ENCODE results near the gene CLN6.

The CLN6 gene

DNA sequence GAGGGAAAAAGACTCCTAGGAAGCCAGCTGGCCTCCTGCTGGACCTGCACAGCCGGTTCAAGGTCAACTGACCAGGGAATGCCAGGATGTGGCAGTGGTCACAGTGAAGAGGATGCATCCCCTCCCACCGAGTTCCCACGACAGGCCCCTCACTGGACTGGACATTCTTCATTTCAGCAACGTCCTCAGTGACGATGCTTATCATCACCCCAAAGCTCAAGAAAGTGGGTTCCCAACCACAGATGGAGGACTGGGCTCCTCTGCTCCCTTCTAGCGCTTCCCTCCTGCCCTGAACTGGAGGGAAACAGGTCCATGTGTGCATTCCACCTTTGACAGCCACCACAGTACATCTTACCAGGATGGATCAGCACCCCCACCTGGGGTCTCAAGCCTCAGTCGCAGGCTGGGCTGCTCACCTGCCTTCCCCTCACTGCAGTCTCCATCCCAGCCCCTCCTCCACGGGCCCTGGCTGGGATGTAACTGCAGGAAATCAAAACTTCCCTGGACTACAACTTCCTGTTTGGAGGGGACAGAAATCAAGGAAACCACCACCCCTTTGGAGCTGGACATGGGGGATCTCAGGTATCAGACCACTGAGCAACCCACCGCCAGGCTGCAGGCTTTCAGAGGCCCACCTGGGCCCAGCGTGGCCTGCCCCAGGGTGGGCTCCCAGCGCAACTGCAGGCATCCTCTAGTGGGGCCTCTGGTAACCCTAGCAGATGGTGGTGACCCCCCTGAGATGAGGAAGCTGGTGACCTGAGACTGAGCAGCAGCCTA lies 31.7 kb downstream of the CLN6 start:
- peaks cover 4% of the 10 kb centered on the region for H3K36me3 ChIP-seq (ENCODE audit: control insufficient read depth, insufficient read depth, low read length)
- H3K4me3 ChIP-seq (ENCODE audit: low read length) = no peak overlapping the region
- no peak overlapping the region for H3K27ac ChIP-seq (ENCODE audit: low read depth, low read length)
- no peak overlapping the region for H3K9ac ChIP-seq (ENCODE audit: low read length)
- H3K4me1 ChIP-seq (ENCODE audit: control insufficient read depth, insufficient read depth, low read length) = peaks cover 2% of the 10 kb centered on the region
- H3K27me3 ChIP-seq (ENCODE audit: control insufficient read depth, insufficient read depth, low read length) = no peaks in the 10 kb centered on the region

DNA sequence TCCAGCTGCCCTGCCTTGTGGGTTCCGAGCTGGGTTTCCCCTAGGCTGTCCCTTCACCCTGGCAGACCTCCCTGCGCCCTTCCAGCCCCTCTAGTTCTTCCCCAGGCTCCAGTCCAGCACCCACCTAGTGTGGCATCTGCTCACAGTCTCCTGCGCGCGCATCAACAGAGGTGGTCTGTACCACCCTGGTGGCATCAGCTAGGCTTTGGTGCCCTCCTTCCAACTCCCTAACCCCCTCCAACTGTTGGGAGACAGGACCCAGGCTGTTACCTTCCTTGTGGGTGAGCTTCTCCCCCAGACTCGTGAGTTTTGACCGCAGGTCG lies 32.4 kb downstream of the CLN6 start:
- Histone ChIP-seq H3K4me3 (ENCODE audit: low read length) (no peak overlapping the region), H3K9ac (ENCODE audit: low read length) (no peak overlapping the region), H3K4me1 (ENCODE audit: control insufficient read depth, insufficient read depth, low read length) (peaks cover 2% of the 10 kb centered on the region), H3K27ac (ENCODE audit: low read depth, low read length) (no peak overlapping the region), H3K27me3 (ENCODE audit: control insufficient read depth, insufficient read depth, low read length) (no peaks in the 10 kb centered on the region), H3K36me3 (ENCODE audit: control insufficient read depth, insufficient read depth, low read length) (peaks cover 4% of the 10 kb centered on the region)

DNA sequence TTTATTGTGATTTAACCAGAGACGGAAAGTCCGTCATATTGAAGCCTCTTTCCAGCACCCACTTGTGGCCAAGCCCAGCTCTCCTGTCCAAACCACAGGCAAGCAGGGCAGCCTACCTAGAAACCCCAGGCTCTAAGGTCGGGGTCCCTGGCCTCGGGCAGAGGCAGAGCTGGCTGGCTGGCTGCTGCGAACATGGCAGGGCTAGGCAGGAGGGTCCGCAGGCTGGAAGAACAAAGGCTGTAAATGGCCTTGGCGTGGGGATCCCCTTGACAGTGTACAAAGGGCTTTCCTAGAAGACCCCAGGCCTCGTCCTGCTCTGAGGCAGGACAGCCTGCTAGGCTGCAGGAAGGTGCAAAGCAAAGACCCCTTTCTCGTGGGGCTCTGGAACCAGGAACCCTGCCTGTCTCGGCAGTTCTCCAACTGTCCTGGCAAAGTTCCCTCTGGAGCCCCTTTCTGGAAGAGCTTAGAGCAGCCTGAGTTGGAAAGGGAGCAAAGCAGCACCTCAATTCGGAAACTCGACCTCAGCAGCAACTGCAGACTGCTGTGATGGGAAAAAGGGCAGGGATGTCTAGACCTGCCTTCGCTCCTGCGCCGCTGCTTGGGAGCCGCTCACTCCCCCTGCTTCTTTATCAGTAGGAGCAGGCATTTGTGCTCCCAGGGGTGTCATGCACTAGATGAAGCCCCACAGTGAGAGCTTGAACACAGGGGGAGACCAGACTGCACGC lies 32.9 kb downstream of the CLN6 start:
- Histone ChIP-seq H3K27ac (ENCODE audit: low read depth, low read length) (no peak overlapping the region), H3K4me1 (ENCODE audit: control insufficient read depth, insufficient read depth, low read length) (peaks cover 3% of the 10 kb centered on the region), H3K4me3 (ENCODE audit: low read length) (no peak overlapping the region), H3K36me3 (ENCODE audit: control insufficient read depth, insufficient read depth, low read length) (peaks cover 4% of the 10 kb centered on the region), H3K9ac (ENCODE audit: low read length) (no peak overlapping the region), H3K27me3 (ENCODE audit: control insufficient read depth, insufficient read depth, low read length) (no peaks in the 10 kb centered on the region)

DNA sequence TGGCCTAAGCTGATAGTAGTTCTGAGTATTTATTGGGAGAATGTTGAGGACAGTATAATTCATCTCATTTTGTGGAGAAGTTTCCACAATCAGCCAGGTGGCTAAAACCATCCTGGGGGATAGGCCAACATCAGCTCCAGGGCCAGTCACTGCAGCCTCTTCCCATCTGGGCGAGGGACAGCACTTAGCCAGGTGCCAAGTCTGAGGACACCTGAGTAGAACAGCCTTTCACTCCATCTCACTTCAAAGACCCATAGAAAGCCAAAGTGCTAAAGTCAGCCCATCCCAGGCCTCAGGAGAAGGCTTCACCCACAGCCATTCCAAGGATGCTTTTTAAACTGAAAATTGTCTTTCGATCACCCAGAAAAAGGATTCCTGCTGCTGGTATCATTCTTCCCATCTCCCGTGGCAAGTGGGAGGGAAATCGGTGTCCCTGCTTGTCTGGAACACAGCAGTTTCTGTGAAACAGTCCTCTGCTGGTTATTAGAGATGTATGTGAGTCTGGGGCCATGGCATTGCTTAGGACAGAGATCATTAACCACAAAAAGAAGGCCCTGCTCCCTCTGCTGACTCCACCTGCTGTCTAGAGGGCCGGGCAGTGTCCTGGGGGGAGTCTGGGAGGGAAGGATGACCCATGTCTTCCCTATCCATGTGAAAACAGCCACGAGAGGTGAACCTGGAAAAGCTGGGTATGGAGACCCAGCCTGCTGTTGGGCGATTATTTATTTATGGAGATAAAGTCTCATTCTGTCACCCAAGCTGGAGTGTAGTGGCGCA lies 34.0 kb downstream of the CLN6 start:
- no peak overlapping the region for H3K27ac ChIP-seq (ENCODE audit: low read depth, low read length)
- no peak overlapping the region for H3K9ac ChIP-seq (ENCODE audit: low read length)
- no peaks in the 10 kb centered on the region for H3K27me3 ChIP-seq (ENCODE audit: control insufficient read depth, insufficient read depth, low read length)
- H3K4me1 ChIP-seq (ENCODE audit: control insufficient read depth, insufficient read depth, low read length) = peaks cover 6% of the 10 kb centered on the region
- H3K4me3 ChIP-seq (ENCODE audit: low read length) = no peak overlapping the region
- peaks cover 4% of the 10 kb centered on the region for H3K36me3 ChIP-seq (ENCODE audit: control insufficient read depth, insufficient read depth, low read length)

DNA sequence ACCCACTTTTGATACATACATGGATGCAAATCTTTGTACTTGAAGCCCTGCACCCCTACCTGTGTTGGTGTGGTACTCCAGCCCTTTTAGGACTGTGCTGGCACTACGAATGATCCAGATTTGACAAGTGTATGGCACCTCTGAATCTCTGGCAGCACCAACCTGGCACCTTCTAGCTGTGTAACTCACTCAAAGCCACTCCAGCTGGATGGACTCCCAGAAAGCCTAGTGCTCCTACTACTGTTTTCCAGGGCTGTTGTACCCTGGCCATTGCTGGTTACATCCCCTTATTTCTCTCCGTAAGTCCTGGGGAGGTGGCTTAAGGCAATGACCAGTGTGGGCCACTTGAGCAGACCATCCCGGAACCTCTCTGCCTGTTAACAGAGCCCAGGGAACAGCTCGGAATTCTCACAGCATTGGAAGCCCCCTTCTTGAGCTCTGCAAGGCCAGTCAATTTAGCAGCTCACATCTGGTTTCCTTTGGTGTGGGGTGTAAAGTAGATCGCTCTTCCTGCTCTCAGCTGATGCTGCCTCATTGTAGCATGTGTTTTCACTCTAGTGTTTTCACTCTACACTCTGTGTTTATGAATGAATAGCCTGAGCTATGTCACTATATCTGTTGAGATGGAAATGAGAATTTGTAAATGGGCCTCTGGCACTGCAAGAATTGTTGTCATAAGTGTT lies 36.6 kb downstream of the CLN6 start:
- Histone ChIP-seq H3K27ac (ENCODE audit: low read depth, low read length) (no peak overlapping the region), H3K27me3 (ENCODE audit: control insufficient read depth, insufficient read depth, low read length) (no peaks in the 10 kb centered on the region)

DNA sequence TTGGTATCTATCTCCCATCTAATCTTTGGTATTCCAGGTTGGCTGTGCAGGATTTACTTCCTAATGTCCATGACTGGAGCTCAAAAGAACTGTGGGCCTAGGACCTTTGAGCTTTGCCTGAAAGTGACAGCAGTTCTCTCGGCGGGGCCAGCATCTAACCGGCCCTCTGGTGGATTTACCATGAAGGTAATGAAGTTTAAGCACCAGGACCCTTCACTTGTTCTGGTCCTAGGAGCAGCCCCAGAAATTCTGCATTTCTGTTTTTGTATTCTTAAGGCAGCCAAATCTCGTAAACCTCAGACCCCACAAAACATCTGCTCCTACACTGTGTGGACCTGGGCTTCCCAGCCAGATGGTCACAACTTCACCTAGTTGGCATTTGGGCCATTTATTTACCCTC lies 37.4 kb downstream of the CLN6 start:
- Histone ChIP-seq H3K4me1 (ENCODE audit: control insufficient read depth, insufficient read depth, low read length) (peaks cover 13% of the 10 kb centered on the region), H3K4me3 (ENCODE audit: low read length) (no peak overlapping the region), H3K27me3 (ENCODE audit: control insufficient read depth, insufficient read depth, low read length) (no peaks in the 10 kb centered on the region), H3K36me3 (ENCODE audit: control insufficient read depth, insufficient read depth, low read length) (peaks cover 4% of the 10 kb centered on the region), H3K27ac (ENCODE audit: low read depth, low read length) (no peak overlapping the region), H3K9ac (ENCODE audit: low read length) (no peak overlapping the region)

More for the DNA sequence above, 36.6 kb downstream of the CLN6 start:
- Histone ChIP-seq H3K4me3 (ENCODE audit: low read length) (no peak overlapping the region), H3K36me3 (ENCODE audit: control insufficient read depth, insufficient read depth, low read length) (peaks cover 4% of the 10 kb centered on the region), H3K4me1 (ENCODE audit: control insufficient read depth, insufficient read depth, low read length) (peaks cover 13% of the 10 kb centered on the region), H3K9ac (ENCODE audit: low read length) (no peak overlapping the region)

DNA sequence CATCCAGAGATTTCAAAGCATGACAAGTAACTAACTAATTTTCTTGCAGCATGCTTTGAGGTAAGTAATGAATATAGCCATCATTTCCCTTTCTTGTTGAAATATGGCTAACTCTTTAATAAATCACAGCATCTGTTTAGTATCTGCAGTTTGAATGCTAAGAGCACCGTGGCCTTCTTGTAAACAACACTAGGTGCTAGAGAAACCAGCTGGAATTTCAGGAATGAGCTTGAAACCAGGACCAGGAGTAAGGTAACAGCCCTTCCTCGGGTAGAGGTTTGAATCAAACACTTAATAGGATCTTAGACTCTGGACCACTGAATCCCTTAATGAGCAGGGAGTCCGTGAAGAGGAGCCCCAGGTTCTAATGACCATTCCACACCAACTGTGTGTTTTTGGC lies 38.0 kb downstream of the CLN6 start:
- no peak overlapping the region for H3K4me3 ChIP-seq (ENCODE audit: low read length)
- no peaks in the 10 kb centered on the region for H3K27me3 ChIP-seq (ENCODE audit: control insufficient read depth, insufficient read depth, low read length)
- H3K36me3 ChIP-seq (ENCODE audit: control insufficient read depth, insufficient read depth, low read length) = peaks cover 4% of the 10 kb centered on the region
- peaks cover 19% of the 10 kb centered on the region for H3K4me1 ChIP-seq (ENCODE audit: control insufficient read depth, insufficient read depth, low read length)
- H3K9ac ChIP-seq (ENCODE audit: low read length) = no peak overlapping the region
- no peak overlapping the region for H3K27ac ChIP-seq (ENCODE audit: low read depth, low read length)

DNA sequence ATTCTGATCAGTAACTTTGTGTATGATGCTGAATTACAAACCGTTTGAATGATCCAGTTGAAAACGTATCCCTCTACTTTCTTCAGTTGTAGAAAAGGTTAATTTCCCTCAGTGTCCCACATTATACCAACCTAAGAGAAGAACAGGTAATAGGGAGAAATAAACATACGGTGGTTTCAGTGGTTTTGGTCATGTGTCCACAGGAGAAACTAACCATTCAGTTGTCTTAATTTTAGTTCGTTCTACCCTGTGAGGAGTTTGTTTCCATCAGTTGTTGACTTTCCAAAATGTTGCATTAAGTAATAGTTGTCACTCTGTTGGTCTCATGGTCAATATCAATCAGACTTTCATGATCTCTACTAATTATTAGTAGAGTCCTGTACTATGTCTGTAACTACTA lies 39.5 kb downstream of the CLN6 start:
- no peak overlapping the region for H3K27ac ChIP-seq (ENCODE audit: low read depth, low read length)
- peaks cover 20% of the 10 kb centered on the region for H3K4me1 ChIP-seq (ENCODE audit: control insufficient read depth, insufficient read depth, low read length)

DNA sequence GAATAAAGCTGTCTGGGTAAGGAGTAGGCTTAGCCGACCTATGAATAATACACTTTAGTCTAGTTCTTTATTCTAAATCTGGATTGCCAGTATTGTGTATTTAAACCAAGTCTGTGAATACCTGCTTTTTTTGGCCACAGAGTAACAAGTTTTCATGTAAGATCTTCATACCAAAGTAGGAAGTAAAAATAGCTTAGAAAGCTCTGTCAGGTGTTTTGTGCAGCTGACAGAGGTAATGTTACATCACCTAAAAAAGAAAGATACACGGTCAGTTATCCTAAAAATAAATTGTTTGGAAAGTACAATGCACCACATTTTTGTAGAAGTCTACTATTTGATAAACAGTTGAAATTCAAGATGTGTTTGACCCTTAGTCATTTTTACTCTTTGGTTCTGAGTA lies 40.9 kb downstream of the CLN6 start:
- Histone ChIP-seq H3K4me3 (ENCODE audit: low read length) (no peak overlapping the region), H3K36me3 (ENCODE audit: control insufficient read depth, insufficient read depth, low read length) (peaks cover 8% of the 10 kb centered on the region), H3K4me1 (ENCODE audit: control insufficient read depth, insufficient read depth, low read length) (peaks cover 20% of the 10 kb centered on the region), H3K9ac (ENCODE audit: low read length) (no peak overlapping the region), H3K27ac (ENCODE audit: low read depth, low read length) (peak overlapping the region; percentile 82), H3K27me3 (ENCODE audit: control insufficient read depth, insufficient read depth, low read length) (no peaks in the 10 kb centered on the region)

More for the DNA sequence above, 39.5 kb downstream of the CLN6 start:
- Histone ChIP-seq H3K9ac (ENCODE audit: low read length) (no peak overlapping the region), H3K4me3 (ENCODE audit: low read length) (no peak overlapping the region), H3K27me3 (ENCODE audit: control insufficient read depth, insufficient read depth, low read length) (no peaks in the 10 kb centered on the region), H3K36me3 (ENCODE audit: control insufficient read depth, insufficient read depth, low read length) (peaks cover 4% of the 10 kb centered on the region)

DNA sequence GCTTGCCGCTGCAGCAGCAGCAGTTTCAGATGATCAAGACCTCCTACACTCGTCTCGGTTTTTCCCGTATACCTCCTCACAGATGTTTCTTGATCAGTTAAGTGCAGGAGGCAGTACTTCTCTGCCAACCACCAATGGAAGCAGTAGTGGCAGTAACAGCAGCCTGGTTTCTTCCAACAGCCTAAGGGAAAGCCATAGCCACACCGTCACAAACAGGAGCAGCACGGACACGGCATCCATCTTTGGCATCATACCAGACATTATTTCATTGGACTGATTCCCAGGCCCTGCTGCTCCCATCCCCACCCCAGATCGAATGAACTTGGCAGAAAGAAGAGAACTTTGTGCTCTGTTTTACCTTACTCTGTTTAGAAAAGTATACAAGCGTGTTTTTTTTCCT lies 42.0 kb downstream of the CLN6 start:
- Histone ChIP-seq H3K36me3 (ENCODE audit: control insufficient read depth, insufficient read depth, low read length) (peaks cover 10% of the 10 kb centered on the region), H3K4me3 (ENCODE audit: low read length) (peak overlapping the region; percentile 23), H3K4me1 (ENCODE audit: control insufficient read depth, insufficient read depth, low read length) (peaks cover 20% of the 10 kb centered on the region), H3K9ac (ENCODE audit: low read length) (no peak overlapping the region), H3K27me3 (ENCODE audit: control insufficient read depth, insufficient read depth, low read length) (no peaks in the 10 kb centered on the region), H3K27ac (ENCODE audit: low read depth, low read length) (peak overlapping the region; percentile 82)

DNA sequence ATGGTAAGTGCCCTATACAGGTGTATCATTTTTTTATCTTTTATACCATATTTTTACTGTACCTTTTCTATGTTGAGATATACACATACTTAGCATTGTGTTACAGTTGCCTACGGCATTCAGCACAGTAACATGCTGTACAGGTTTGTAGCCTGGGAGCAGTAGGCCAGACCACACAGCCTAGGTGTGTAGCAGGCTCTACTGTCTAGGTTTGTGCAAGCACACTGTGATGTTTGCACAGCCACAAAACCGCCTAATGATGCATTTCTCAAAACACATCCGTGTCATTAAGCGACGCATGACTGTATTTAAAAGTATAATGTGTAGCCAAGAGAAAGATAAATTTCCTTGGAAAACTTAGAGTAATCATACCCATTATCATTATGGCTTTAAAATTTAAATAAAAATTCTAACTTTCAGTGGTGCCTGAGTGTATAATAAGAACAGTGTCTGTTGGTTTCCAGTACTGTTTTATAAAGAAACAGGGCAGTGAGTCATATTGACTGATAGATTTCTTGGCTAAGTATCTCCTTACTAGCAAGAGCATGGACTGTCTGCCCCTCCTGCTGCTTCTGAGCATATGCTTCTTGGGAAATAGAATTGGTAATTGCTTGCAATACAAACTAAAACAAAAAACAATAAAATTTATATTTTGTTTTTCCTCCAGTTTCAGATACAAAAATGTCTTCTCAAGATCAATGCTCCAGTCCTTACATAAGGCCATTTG lies 42.7 kb downstream of the CLN6 start:
- Histone ChIP-seq H3K4me1 (ENCODE audit: control insufficient read depth, insufficient read depth, low read length) (peaks cover 20% of the 10 kb centered on the region), H3K27me3 (ENCODE audit: control insufficient read depth, insufficient read depth, low read length) (no peaks in the 10 kb centered on the region), H3K9ac (ENCODE audit: low read length) (no peak overlapping the region), H3K4me3 (ENCODE audit: low read length) (no peak overlapping the region), H3K36me3 (ENCODE audit: control insufficient read depth, insufficient read depth, low read length) (peaks cover 12% of the 10 kb centered on the region), H3K27ac (ENCODE audit: low read depth, low read length) (peak overlapping the region; percentile 82)

Data from rectal smooth muscle tissue (tissue), 1 donor.